ENCODE data around the gene CUEDC1. TPM values are rescaled to one million over a fixed set of nuclear protein-coding genes. Genes with fewer than 3 reads are reported as not detected.

The CUEDC1 gene
- total and polyA plus RNA-seq, 2 of the 4 experiments (the other 2 are of a cell fraction): 4.1 to 21.2 TPM

DNA sequence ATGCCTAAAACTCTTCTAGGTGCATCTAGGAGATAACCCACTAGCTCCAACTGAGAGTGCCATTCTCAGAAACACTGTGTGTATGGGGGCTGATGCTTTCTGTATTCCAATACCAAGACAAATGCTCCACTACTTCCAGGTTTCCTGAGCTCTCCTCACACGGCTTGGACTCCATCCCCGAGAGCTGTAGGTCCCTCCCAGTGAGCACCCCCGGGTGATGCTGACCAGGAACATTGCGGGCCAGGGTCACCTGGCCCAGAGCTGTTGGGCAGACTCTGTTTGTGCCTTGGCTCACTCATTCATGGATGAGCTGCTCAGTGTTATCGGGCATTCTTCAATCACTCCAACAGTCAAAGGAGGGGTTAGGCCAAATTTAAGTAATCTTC is 7.0 kb downstream of the CUEDC1 start:
- dilution Hi-C loops (cut with HindIII; ENCODE audit: low sequenced_read_pairs, unreplicated experiment): no loop called here
- Histone ChIP-seq H3K56ac (ENCODE audit: extremely low read depth, insufficient read depth, low read length) (peak overlapping the region; percentile 87), H3K27me3 (ENCODE audit: control insufficient read depth, insufficient read depth, low read length) (no peaks in the 10 kb centered on the region), H4K5ac (ENCODE audit: low read depth, low read length) (peak overlapping the region; percentile 90), H3K79me1 (ENCODE audit: low read depth in 1 of 2, low read length in 2 of 2) (peaks cover 32 to 78% of the 10 kb centered on the region in 2 experiments), H3K36me3 (ENCODE audit: control insufficient read depth, insufficient read depth, low read length) (no peaks in the 10 kb centered on the region), H3K23ac (ENCODE audit: low read depth, low read length) (peak overlapping the region; percentile 86), H2BK5ac (ENCODE audit: low read depth, low read length, poor library complexity, severe bottlenecking) (peak overlapping the region; percentile 96), H2AFZ (replicated peaks; ENCODE audit: low read length, poor library complexity) (peak overlapping the region; percentile 24), H4K20me1 (ENCODE audit: insufficient read depth, low read length) (0 out of 2 replicates have a peak, but pooled peaks cover 3% of the 10 kb centered on the region), H2BK15ac (ENCODE audit: low read depth, low read length) (peak overlapping the region; percentile 72), H3K4me3 (ENCODE audit: insufficient read depth, low read depth, low read length) (no peak overlapping the region; the same call in 1 of the 2 replicates), H3K9me3 (ENCODE audit: control insufficient read depth, insufficient read depth, low read length) (no peaks in the 10 kb centered on the region), H3K9ac (ENCODE audit: low read depth, low read length) (peak overlapping the region; percentile 20; the same call in 1 of the 2 replicates), H3K4me1 (ENCODE audit: control insufficient read depth, insufficient read depth, low read length) (peaks cover 28% of the 10 kb centered on the region), H2AK9ac (replicated peaks; ENCODE audit: low read depth, low read length, poor library complexity) (peak overlapping the region; percentile 75), H3K14ac (replicated peaks; ENCODE audit: low read depth, low read length) (peak overlapping the region; percentile 82), H3K9me1 (ENCODE audit: insufficient read depth, low read length) (peaks cover 37% of the 10 kb centered on the region), H2BK120ac (ENCODE audit: low read depth, low read length) (peak overlapping the region; percentile 96), H3K18ac (ENCODE audit: low read depth, low read length) (peak overlapping the region; percentile 84), H3K27ac (ENCODE audit: insufficient read depth, low read length) (peak overlapping the region; percentile 89), H2AK5ac (ENCODE audit: low read depth, low read length) (peak overlapping the region; percentile 83), H3K4me2 (ENCODE audit: low read depth, low read length) (peak overlapping the region; percentile 69), H3K4ac (ENCODE audit: low read depth, low read length) (peak overlapping the region; percentile 96), H4K91ac (ENCODE audit: insufficient read depth, low read depth, low read length) (peak overlapping the region; percentile 97), H2BK20ac (ENCODE audit: low read depth, low read length) (peak overlapping the region; percentile 88), H4K8ac (ENCODE audit: low read depth in 2 of 2, low read length in 2 of 2) (peak overlapping the region; percentile 16 to 92)
- CTCF ChIA-PET: interaction anchor here (0.9 to 2.1 kb wide), 7 partner anchors 9 to 91 kb away, joined by 3 to 5 read pairs (median 3); no protein-coding TSS in a partner anchor
- intact Hi-C loops (cut with micrococcal nuclease): loop anchor here (2.0 kb wide), 2 partner anchors 39 to 55 kb away; no protein-coding TSS in a partner anchor
- DNase-seq: no peak
- BruUV-seq (replicated peaks): no TSS peak
- POLR2A ChIA-PET (ENCODE audit: unreplicated experiment): interaction anchor here (1.4 kb wide), 1 partner anchor 10 kb away, joined by 5 read pairs; no protein-coding TSS in a partner anchor
- in situ Hi-C loops (cut with MboI; ENCODE audit: low sequenced_read_pairs): no loop called here
- 60% methylated on average over 1 of the region's 5 CpGs; no CpG with 5 or more reads in 1 of the 2 experiments for WGBS, 2 experiments (ENCODE audit: extremely low coverage in 2 of 2, insufficient read length in 1 of 2)
- TF ChIP-seq MAFK (IDR thresholded peaks at IDR 0.05; ENCODE audit: low read depth, low read length) (no peak), BHLHE40 (IDR thresholded peaks at IDR 0.05; ENCODE audit: low read depth, low read length) (no peak), CEBPB (IDR thresholded peaks at IDR 0.05; ENCODE audit: low read depth, low read length) (no peak), POLR2A (IDR thresholded peaks at IDR 0.05; ENCODE audit: low read depth, low read length) (no peak), MAZ (IDR thresholded peaks at IDR 0.05; ENCODE audit: borderline replicate concordance, low read depth, low read length) (no peak)
- ATAC-seq (ENCODE audit: low read depth): peak; percentile 7

Measured in IMR-90 (cell line).